HCT116 (cell line): ENCODE measurements around the gene ACKR4.

ENCODE experiments used
- EZH2phosphoT487 ChIP-seq: fragments of 200-600 bp; IDR thresholded peaks from 2 replicates; pipeline ENCODE4 v1.6.1; 2018; ENCODE audit warnings: antibody characterized with exemption, borderline replicate concordance
- POLR2A ChIP-seq: IDR thresholded peaks from 2 replicates; pipeline ENCODE4 v1.7.0; 2011; ENCODE audit warnings: borderline replicate concordance; ENCODE audit not compliant: insufficient read depth, insufficient read length; ENCODE audit errors: extremely low read depth
- REST ChIP-seq: IDR thresholded peaks from 2 replicates; pipeline ENCODE4 v1.6.1; 2012; ENCODE audit warnings: low read depth
- ZBTB33 ChIP-seq: IDR thresholded peaks from 2 replicates; pipeline ENCODE4 v1.6.1; 2011; ENCODE audit warnings: mild to moderate bottlenecking, low read length, moderate library complexity; ENCODE audit not compliant: insufficient replicate concordance; ENCODE audit errors: extremely low read depth
- ZNF274 ChIP-seq: fragments of 200-500 bp; sonication (Bioruptor generic); IDR thresholded peaks from 2 replicates; pipeline ENCODE4 v1.6.1; 2014; ENCODE audit warnings: mild to moderate bottlenecking, low read depth, low read length, inconsistent platforms
- TF ChIP-seq, protein P1 (sequence below): IDR thresholded peaks from 2 replicates; pipeline ENCODE4 v1.6.1; 2012
- TF ChIP-seq, protein P2 (sequence below), 3 experiments: fragments of 200-600 bp in 1 of 3; sonication (generic) in 1 of 3; IDR thresholded peaks in 2 of 3; conservative IDR thresholded peaks in 1 of 3; 2 replicates each; pipeline ENCODE4 v1.5.1; 2012 to 2017; ENCODE audit warnings: low read depth in 2 of 3, low read length in 2 of 3, antibody characterized with exemption in 1 of 3, borderline replicate concordance in 1 of 3, control low read depth in 1 of 3, mild to moderate bottlenecking in 1 of 3, mixed read lengths in 1 of 3, mixed run types in 1 of 3, moderate library complexity in 1 of 3; ENCODE audit not compliant: insufficient read depth in 1 of 3

- TF ChIP-seq POLR2A (no peak), EZH2phosphoT487 (no peak), ZNF274 (no peak), REST (no peak), ZBTB33 (no peak)
- TF ChIP-seq, protein P1, sequence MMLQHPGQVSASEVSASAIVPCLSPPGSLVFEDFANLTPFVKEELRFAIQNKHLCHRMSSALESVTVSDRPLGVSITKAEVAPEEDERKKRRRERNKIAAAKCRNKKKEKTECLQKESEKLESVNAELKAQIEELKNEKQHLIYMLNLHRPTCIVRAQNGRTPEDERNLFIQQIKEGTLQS, result no peak
- TF ChIP-seq, protein P2, sequence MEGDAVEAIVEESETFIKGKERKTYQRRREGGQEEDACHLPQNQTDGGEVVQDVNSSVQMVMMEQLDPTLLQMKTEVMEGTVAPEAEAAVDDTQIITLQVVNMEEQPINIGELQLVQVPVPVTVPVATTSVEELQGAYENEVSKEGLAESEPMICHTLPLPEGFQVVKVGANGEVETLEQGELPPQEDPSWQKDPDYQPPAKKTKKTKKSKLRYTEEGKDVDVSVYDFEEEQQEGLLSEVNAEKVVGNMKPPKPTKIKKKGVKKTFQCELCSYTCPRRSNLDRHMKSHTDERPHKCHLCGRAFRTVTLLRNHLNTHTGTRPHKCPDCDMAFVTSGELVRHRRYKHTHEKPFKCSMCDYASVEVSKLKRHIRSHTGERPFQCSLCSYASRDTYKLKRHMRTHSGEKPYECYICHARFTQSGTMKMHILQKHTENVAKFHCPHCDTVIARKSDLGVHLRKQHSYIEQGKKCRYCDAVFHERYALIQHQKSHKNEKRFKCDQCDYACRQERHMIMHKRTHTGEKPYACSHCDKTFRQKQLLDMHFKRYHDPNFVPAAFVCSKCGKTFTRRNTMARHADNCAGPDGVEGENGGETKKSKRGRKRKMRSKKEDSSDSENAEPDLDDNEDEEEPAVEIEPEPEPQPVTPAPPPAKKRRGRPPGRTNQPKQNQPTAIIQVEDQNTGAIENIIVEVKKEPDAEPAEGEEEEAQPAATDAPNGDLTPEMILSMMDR (IDR thresholded peaks at IDR 0.05 in 2 of 3, conservative IDR thresholded peaks at IDR 0.05 in 1 of 3; ENCODE audit: borderline replicate concordance in 1 of 3, insufficient read depth in 1 of 3, low read depth in 2 of 3, low read length in 2 of 3), result no peak
Observed at GRCh38 chr3:132623646-132624045, 26.6 kb downstream of the ACKR4 start.
